Breast epithelium (tissue), 3 donors: ENCODE data around the gene RBM8A.

ENCODE experiments used
- CTCF ChIP-seq, 3 donors: fragments of 450-650 bp; IDR thresholded peaks; one replicate each; pipeline ENCODE4 v1.5.1; 2016 to 2017; ENCODE audit warnings: antibody characterized with exemption in 3 of 3, mild to moderate bottlenecking in 3 of 3, moderate library complexity in 3 of 3
- POLR2A ChIP-seq: fragments of 450-650 bp; IDR thresholded peaks from one replicate; pipeline ENCODE4 v1.6.1; 2016; ENCODE audit warnings: antibody characterized with exemption, mild to moderate bottlenecking, moderate library complexity
- POLR2AphosphoS5 ChIP-seq, 3 donors: sonication (generic); formaldehyde crosslinking; IDR thresholded peaks; one replicate each; pipeline ENCODE4 v1.6.1; 2017; ENCODE audit warnings: antibody characterized with exemption in 3 of 3

- TF ChIP-seq POLR2A (no peak), CTCF (IDR thresholded peaks at IDR 0.05) (no peak), POLR2AphosphoS5 (IDR thresholded peaks at IDR 0.05) (no peak)
Measured at GRCh38 chr1:145901312-145902021, 25.8 kb downstream of the RBM8A start.
